ENCODE results near the gene FBXL5. TPM values are rescaled to one million over a fixed set of nuclear protein-coding genes. Genes with fewer than 3 reads are reported as not detected.

Gene FBXL5
- total RNA-seq, 1 experiment from 2014 or later, result 69.6 TPM

DNA sequence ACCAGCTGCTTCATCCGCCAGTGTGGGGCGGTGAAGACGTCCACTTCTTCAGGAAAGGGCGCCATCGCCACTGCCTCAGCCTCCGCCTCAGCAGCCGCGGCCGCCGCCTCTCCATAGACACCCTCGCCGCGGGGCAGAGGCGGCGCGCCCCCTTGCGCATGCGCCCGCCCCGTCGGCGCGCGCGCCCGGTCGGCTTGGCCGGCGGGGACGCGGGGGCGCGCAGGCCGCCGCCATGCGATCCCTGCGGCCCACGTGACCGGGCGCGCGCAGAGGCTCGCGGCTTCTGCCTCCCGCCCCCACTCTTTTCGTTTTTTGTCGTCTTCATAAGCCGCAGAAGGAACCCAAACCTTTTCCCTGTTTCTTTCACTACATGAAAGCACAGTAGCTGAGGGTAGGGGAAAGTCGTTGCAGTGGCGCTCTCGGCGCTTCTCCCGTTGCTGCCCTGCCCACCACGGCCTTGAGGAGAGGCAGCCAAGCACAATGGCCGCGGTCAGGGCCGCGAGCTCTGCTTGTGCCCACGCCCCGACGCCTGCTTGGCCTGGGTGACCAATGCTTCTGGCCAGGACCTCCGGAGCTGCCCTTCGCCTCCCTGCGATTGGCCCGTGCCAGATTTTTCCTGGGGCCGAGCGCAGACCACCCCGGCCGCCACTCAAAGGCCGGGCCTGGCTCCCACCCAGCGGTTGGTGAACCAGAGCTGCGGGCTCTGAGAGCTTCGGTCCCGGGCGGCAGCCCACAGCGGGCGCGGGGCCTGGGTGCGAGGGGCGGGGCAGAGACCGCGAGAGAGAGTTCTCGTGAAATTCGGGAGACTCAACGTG, at the start of gene FBXL5 (continued):
- TF ChIP-seq, protein P1, sequence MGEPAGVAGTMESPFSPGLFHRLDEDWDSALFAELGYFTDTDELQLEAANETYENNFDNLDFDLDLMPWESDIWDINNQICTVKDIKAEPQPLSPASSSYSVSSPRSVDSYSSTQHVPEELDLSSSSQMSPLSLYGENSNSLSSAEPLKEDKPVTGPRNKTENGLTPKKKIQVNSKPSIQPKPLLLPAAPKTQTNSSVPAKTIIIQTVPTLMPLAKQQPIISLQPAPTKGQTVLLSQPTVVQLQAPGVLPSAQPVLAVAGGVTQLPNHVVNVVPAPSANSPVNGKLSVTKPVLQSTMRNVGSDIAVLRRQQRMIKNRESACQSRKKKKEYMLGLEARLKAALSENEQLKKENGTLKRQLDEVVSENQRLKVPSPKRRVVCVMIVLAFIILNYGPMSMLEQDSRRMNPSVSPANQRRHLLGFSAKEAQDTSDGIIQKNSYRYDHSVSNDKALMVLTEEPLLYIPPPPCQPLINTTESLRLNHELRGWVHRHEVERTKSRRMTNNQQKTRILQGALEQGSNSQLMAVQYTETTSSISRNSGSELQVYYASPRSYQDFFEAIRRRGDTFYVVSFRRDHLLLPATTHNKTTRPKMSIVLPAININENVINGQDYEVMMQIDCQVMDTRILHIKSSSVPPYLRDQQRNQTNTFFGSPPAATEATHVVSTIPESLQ (CRISPR knock-in tag; IDR thresholded peaks at IDR 0.05), result no peak
- TF ChIP-seq, protein P2, sequence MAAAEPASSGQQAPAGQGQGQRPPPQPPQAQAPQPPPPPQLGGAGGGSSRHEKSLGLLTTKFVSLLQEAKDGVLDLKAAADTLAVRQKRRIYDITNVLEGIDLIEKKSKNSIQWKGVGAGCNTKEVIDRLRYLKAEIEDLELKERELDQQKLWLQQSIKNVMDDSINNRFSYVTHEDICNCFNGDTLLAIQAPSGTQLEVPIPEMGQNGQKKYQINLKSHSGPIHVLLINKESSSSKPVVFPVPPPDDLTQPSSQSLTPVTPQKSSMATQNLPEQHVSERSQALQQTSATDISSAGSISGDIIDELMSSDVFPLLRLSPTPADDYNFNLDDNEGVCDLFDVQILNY (CRISPR knock-in tag; IDR thresholded peaks at IDR 0.05), result 0 out of 2 replicates have a peak, but pooled peaks have one; percentile 48
- TF ChIP-seq, protein P3, sequence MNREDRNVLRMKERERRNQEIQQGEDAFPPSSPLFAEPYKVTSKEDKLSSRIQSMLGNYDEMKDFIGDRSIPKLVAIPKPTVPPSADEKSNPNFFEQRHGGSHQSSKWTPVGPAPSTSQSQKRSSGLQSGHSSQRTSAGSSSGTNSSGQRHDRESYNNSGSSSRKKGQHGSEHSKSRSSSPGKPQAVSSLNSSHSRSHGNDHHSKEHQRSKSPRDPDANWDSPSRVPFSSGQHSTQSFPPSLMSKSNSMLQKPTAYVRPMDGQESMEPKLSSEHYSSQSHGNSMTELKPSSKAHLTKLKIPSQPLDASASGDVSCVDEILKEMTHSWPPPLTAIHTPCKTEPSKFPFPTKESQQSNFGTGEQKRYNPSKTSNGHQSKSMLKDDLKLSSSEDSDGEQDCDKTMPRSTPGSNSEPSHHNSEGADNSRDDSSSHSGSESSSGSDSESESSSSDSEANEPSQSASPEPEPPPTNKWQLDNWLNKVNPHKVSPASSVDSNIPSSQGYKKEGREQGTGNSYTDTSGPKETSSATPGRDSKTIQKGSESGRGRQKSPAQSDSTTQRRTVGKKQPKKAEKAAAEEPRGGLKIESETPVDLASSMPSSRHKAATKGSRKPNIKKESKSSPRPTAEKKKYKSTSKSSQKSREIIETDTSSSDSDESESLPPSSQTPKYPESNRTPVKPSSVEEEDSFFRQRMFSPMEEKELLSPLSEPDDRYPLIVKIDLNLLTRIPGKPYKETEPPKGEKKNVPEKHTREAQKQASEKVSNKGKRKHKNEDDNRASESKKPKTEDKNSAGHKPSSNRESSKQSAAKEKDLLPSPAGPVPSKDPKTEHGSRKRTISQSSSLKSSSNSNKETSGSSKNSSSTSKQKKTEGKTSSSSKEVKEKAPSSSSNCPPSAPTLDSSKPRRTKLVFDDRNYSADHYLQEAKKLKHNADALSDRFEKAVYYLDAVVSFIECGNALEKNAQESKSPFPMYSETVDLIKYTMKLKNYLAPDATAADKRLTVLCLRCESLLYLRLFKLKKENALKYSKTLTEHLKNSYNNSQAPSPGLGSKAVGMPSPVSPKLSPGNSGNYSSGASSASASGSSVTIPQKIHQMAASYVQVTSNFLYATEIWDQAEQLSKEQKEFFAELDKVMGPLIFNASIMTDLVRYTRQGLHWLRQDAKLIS (CRISPR knock-in tag; IDR thresholded peaks at IDR 0.05; ENCODE audit: borderline replicate concordance), result 0 out of 2 replicates have a peak, but pooled peaks have one; percentile 8
- TF ChIP-seq CREB1 (CRISPR knock-in tag; IDR thresholded peaks at IDR 0.05), result peak; percentile 64; the same call in 1 of the 2 replicates
- no peak for TF ChIP-seq FOXK1 (CRISPR knock-in tag; IDR thresholded peaks at IDR 0.05)
- TF ChIP-seq, protein P4, sequence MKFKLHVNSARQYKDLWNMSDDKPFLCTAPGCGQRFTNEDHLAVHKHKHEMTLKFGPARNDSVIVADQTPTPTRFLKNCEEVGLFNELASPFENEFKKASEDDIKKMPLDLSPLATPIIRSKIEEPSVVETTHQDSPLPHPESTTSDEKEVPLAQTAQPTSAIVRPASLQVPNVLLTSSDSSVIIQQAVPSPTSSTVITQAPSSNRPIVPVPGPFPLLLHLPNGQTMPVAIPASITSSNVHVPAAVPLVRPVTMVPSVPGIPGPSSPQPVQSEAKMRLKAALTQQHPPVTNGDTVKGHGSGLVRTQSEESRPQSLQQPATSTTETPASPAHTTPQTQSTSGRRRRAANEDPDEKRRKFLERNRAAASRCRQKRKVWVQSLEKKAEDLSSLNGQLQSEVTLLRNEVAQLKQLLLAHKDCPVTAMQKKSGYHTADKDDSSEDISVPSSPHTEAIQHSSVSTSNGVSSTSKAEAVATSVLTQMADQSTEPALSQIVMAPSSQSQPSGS (CRISPR knock-in tag; IDR thresholded peaks at IDR 0.05; ENCODE audit: borderline replicate concordance, low read depth), result no peak
- TF ChIP-seq, protein P5, sequence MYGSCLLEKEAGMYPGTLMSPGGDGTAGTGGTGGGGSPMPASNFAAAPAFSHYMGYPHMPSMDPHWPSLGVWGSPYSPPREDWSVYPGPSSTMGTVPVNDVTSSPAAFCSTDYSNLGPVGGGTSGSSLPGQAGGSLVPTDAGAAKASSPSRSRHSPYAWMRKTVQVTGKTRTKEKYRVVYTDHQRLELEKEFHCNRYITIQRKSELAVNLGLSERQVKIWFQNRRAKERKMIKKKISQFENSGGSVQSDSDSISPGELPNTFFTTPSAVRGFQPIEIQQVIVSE (CRISPR knock-in tag; IDR thresholded peaks at IDR 0.05; ENCODE audit: borderline replicate concordance), result no peak
- TF ChIP-seq, protein P6, sequence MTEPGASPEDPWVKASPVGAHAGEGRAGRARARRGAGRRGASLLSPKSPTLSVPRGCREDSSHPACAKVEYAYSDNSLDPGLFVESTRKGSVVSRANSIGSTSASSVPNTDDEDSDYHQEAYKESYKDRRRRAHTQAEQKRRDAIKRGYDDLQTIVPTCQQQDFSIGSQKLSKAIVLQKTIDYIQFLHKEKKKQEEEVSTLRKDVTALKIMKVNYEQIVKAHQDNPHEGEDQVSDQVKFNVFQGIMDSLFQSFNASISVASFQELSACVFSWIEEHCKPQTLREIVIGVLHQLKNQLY (CRISPR knock-in tag; IDR thresholded peaks at IDR 0.05), result no peak
- TF ChIP-seq ELF4 (CRISPR knock-in tag; IDR thresholded peaks at IDR 0.05; ENCODE audit: low read depth), result no peak
- TF ChIP-seq, protein P7, sequence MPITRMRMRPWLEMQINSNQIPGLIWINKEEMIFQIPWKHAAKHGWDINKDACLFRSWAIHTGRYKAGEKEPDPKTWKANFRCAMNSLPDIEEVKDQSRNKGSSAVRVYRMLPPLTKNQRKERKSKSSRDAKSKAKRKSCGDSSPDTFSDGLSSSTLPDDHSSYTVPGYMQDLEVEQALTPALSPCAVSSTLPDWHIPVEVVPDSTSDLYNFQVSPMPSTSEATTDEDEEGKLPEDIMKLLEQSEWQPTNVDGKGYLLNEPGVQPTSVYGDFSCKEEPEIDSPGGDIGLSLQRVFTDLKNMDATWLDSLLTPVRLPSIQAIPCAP (CRISPR knock-in tag; IDR thresholded peaks at IDR 0.05), result peak; percentile 92
- no peak for TF ChIP-seq GABPB1 (CRISPR knock-in tag; IDR thresholded peaks at IDR 0.05)
- no peak for TF ChIP-seq SMAD3 (CRISPR knock-in tag; IDR thresholded peaks at IDR 0.05; ENCODE audit: borderline replicate concordance)
- TF ChIP-seq TCF7 (CRISPR knock-in tag; IDR thresholded peaks at IDR 0.05; ENCODE audit: low read depth), result no peak
- TF ChIP-seq, protein P8, sequence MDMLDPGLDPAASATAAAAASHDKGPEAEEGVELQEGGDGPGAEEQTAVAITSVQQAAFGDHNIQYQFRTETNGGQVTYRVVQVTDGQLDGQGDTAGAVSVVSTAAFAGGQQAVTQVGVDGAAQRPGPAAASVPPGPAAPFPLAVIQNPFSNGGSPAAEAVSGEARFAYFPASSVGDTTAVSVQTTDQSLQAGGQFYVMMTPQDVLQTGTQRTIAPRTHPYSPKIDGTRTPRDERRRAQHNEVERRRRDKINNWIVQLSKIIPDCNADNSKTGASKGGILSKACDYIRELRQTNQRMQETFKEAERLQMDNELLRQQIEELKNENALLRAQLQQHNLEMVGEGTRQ (CRISPR knock-in tag; IDR thresholded peaks at IDR 0.05), result peak; percentile 95
- TF ChIP-seq PRRX2 (CRISPR knock-in tag; IDR thresholded peaks at IDR 0.05), result peak; percentile 67
- no peak for TF ChIP-seq TEAD4 (CRISPR knock-in tag; IDR thresholded peaks at IDR 0.05)
- TF ChIP-seq, protein P9, sequence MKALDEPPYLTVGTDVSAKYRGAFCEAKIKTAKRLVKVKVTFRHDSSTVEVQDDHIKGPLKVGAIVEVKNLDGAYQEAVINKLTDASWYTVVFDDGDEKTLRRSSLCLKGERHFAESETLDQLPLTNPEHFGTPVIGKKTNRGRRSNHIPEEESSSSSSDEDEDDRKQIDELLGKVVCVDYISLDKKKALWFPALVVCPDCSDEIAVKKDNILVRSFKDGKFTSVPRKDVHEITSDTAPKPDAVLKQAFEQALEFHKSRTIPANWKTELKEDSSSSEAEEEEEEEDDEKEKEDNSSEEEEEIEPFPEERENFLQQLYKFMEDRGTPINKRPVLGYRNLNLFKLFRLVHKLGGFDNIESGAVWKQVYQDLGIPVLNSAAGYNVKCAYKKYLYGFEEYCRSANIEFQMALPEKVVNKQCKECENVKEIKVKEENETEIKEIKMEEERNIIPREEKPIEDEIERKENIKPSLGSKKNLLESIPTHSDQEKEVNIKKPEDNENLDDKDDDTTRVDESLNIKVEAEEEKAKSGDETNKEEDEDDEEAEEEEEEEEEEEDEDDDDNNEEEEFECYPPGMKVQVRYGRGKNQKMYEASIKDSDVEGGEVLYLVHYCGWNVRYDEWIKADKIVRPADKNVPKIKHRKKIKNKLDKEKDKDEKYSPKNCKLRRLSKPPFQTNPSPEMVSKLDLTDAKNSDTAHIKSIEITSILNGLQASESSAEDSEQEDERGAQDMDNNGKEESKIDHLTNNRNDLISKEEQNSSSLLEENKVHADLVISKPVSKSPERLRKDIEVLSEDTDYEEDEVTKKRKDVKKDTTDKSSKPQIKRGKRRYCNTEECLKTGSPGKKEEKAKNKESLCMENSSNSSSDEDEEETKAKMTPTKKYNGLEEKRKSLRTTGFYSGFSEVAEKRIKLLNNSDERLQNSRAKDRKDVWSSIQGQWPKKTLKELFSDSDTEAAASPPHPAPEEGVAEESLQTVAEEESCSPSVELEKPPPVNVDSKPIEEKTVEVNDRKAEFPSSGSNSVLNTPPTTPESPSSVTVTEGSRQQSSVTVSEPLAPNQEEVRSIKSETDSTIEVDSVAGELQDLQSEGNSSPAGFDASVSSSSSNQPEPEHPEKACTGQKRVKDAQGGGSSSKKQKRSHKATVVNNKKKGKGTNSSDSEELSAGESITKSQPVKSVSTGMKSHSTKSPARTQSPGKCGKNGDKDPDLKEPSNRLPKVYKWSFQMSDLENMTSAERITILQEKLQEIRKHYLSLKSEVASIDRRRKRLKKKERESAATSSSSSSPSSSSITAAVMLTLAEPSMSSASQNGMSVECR (CRISPR knock-in tag; IDR thresholded peaks at IDR 0.05; ENCODE audit: borderline replicate concordance), result 0 out of 2 replicates have a peak, but pooled peaks have one; percentile 50
- no peak for TF ChIP-seq NFYB (CRISPR knock-in tag; conservative IDR thresholded peaks at IDR 0.05; ENCODE audit: low read depth)
- no peak for TF ChIP-seq HMGA2 (CRISPR knock-in tag; IDR thresholded peaks at IDR 0.05)
- TF ChIP-seq NFATC4 (CRISPR knock-in tag; IDR thresholded peaks at IDR 0.05), result no peak; the same call in 1 of the 2 replicates
- TF ChIP-seq ZNF263 (CRISPR knock-in tag; IDR thresholded peaks at IDR 0.05; ENCODE audit: low read depth), result no peak
